ENCODE data around the gene CFAP99. TPM values are rescaled to one million over a fixed set of nuclear protein-coding genes. Genes with fewer than 3 reads are reported as not detected.

The CFAP99 gene
- total and polyA plus RNA-seq, 2 donors (not counting 1 experiment from before 2014, with no cell fraction given), result under 0.01 TPM; not detected in 1

GRCh38 chr4:2486981-2487380 is 68.2 kb downstream of the CFAP99 start:
- Histone ChIP-seq H3K79me2 (ENCODE audit: control insufficient read depth, insufficient read depth, low read length) (peaks cover 90% of the 10 kb centered on the region), H3K4me2 (ENCODE audit: extremely low read depth, insufficient read depth, low read length) (no peak overlapping the region), H3K27me3 (ENCODE audit: control insufficient read depth, insufficient read depth, low read length) (no peaks in the 10 kb centered on the region), H3K27ac (ENCODE audit: insufficient read depth, low read length) (no peak overlapping the region), H3K9me3 (ENCODE audit: control insufficient read depth, insufficient read depth, low read depth, low read length) (no peaks in the 10 kb centered on the region), H3K36me3 (ENCODE audit: control insufficient read depth, insufficient read depth, low read length) (peaks cover 3% of the 10 kb centered on the region), H3K9ac (ENCODE audit: insufficient read depth, low read length) (no peak overlapping the region), H4K20me1 (ENCODE audit: control insufficient read depth, extremely low read depth, insufficient read depth, low read length) (no peaks in the 10 kb centered on the region), H2AFZ (ENCODE audit: low read length) (no peak overlapping the region), H3K4me1 (ENCODE audit: control insufficient read depth, extremely low read depth, insufficient read depth, low read length) (peaks cover 6% of the 10 kb centered on the region), H3K4me3 (replicated peaks in 1 of 4; ENCODE audit: control extremely low read depth in 1 of 4, insufficient read depth in 1 of 4, low read depth in 3 of 4, low read length in 4 of 4) (no peak overlapping the region)
- no peak for DNase-seq (ENCODE audit: low read depth in 2 of 2)
- TF ChIP-seq, protein P1, sequence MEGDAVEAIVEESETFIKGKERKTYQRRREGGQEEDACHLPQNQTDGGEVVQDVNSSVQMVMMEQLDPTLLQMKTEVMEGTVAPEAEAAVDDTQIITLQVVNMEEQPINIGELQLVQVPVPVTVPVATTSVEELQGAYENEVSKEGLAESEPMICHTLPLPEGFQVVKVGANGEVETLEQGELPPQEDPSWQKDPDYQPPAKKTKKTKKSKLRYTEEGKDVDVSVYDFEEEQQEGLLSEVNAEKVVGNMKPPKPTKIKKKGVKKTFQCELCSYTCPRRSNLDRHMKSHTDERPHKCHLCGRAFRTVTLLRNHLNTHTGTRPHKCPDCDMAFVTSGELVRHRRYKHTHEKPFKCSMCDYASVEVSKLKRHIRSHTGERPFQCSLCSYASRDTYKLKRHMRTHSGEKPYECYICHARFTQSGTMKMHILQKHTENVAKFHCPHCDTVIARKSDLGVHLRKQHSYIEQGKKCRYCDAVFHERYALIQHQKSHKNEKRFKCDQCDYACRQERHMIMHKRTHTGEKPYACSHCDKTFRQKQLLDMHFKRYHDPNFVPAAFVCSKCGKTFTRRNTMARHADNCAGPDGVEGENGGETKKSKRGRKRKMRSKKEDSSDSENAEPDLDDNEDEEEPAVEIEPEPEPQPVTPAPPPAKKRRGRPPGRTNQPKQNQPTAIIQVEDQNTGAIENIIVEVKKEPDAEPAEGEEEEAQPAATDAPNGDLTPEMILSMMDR (conservative IDR thresholded peaks at IDR 0.05 in 1 of 2, IDR thresholded peaks at IDR 0.05 in 1 of 2; ENCODE audit: low read depth in 1 of 2, low read length in 2 of 2), result no peak
- TF ChIP-seq EZH2 (IDR thresholded peaks at IDR 0.05; ENCODE audit: low read length, missing control alignments), result no peak

- Histone ChIP-seq H2AFZ (ENCODE audit: low read length) (no peak overlapping the region), H3K36me3 (ENCODE audit: control insufficient read depth, insufficient read depth, low read length) (peaks cover 6% of the 10 kb centered on the region), H3K9me3 (ENCODE audit: control insufficient read depth, insufficient read depth, low read depth, low read length) (no peaks in the 10 kb centered on the region), H3K4me3 (replicated peaks in 1 of 4; ENCODE audit: control extremely low read depth in 1 of 4, insufficient read depth in 1 of 4, low read depth in 3 of 4, low read length in 4 of 4) (no peak overlapping the region), H3K4me1 (ENCODE audit: control insufficient read depth, extremely low read depth, insufficient read depth, low read length) (peaks cover 6% of the 10 kb centered on the region), H3K9ac (ENCODE audit: insufficient read depth, low read length) (no peak overlapping the region), H3K4me2 (ENCODE audit: extremely low read depth, insufficient read depth, low read length) (no peak overlapping the region), H4K20me1 (ENCODE audit: control insufficient read depth, extremely low read depth, insufficient read depth, low read length) (no peaks in the 10 kb centered on the region), H3K27me3 (ENCODE audit: control insufficient read depth, insufficient read depth, low read length) (no peaks in the 10 kb centered on the region), H3K79me2 (ENCODE audit: control insufficient read depth, insufficient read depth, low read length) (peaks cover 90% of the 10 kb centered on the region), H3K27ac (ENCODE audit: insufficient read depth, low read length) (no peak overlapping the region)
- DNase-seq (ENCODE audit: low read depth in 2 of 2), result no peak
- TF ChIP-seq, protein P1 (conservative IDR thresholded peaks at IDR 0.05 in 1 of 2, IDR thresholded peaks at IDR 0.05 in 1 of 2; ENCODE audit: low read depth in 1 of 2, low read length in 2 of 2), result no peak
- TF ChIP-seq EZH2 (IDR thresholded peaks at IDR 0.05; ENCODE audit: low read length, missing control alignments), result no peak
Observed at GRCh38 chr4:2487632-2488031, 68.9 kb downstream of the CFAP99 start.

DNA sequence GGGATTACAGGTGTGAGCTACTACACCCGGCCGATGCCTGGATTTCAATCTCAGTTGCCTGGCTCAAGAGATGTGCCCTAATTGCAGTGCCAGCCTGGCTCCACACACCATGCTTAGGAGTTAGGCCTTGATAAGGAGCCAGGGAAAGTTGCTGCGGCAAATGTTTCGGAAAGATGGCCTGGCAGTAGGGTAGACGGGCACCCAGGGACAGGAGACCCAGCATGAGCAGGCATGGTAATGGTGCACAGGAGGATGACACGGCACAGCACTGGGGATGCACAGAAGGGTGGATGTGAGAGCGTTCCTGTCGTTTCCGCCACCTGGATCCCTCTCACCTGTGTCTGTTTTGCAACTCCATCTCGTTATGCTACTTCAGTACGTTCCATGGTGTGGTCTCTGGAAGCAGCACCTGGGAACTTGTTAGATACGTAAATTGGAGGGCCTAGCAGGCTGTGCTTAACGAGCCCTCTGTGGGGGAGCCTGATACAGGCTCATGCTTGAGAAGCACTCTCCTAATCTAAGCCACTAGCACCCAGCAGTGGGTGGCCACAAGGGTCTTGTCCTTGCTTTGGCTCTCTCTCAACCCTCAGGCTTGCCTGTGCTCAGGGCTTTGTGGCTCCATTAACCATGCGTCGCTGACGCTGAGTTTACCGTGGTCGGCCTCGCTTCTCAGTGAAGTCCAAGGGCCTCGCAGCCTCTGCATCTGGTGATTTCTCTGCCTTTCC is 70.5 kb downstream of the CFAP99 start:
- H3K4me2 ChIP-seq (ENCODE audit: extremely low read depth, insufficient read depth, low read length), result no peak overlapping the region
- H3K9me3 ChIP-seq (ENCODE audit: control insufficient read depth, insufficient read depth, low read depth, low read length), result no peaks in the 10 kb centered on the region
- H3K27ac ChIP-seq (ENCODE audit: insufficient read depth, low read length), result no peak overlapping the region
- no peak overlapping the region for H3K4me3 ChIP-seq (replicated peaks in 1 of 4; ENCODE audit: control extremely low read depth in 1 of 4, insufficient read depth in 1 of 4, low read depth in 3 of 4, low read length in 4 of 4)
- TF ChIP-seq, protein P1 (conservative IDR thresholded peaks at IDR 0.05 in 1 of 2, IDR thresholded peaks at IDR 0.05 in 1 of 2; ENCODE audit: low read depth in 1 of 2, low read length in 2 of 2), result no peak
- TF ChIP-seq EZH2 (IDR thresholded peaks at IDR 0.05; ENCODE audit: low read length, missing control alignments), result no peak
- peaks cover 10% of the 10 kb centered on the region for H3K36me3 ChIP-seq (ENCODE audit: control insufficient read depth, insufficient read depth, low read length)
- no peak overlapping the region for H3K9ac ChIP-seq (ENCODE audit: insufficient read depth, low read length)
- no peaks in the 10 kb centered on the region for H3K27me3 ChIP-seq (ENCODE audit: control insufficient read depth, insufficient read depth, low read length)
- no peaks in the 10 kb centered on the region for H4K20me1 ChIP-seq (ENCODE audit: control insufficient read depth, extremely low read depth, insufficient read depth, low read length)
- no peak overlapping the region for H2AFZ ChIP-seq (ENCODE audit: low read length)
- peaks cover 6% of the 10 kb centered on the region for H3K4me1 ChIP-seq (ENCODE audit: control insufficient read depth, extremely low read depth, insufficient read depth, low read length)
- no peak for DNase-seq (ENCODE audit: low read depth in 2 of 2)
- H3K79me2 ChIP-seq (ENCODE audit: control insufficient read depth, insufficient read depth, low read length), result peaks cover 83% of the 10 kb centered on the region

All from fibroblast of lung (primary cell).